ENCODE results near the gene SORCS2.

The SORCS2 gene

DNA sequence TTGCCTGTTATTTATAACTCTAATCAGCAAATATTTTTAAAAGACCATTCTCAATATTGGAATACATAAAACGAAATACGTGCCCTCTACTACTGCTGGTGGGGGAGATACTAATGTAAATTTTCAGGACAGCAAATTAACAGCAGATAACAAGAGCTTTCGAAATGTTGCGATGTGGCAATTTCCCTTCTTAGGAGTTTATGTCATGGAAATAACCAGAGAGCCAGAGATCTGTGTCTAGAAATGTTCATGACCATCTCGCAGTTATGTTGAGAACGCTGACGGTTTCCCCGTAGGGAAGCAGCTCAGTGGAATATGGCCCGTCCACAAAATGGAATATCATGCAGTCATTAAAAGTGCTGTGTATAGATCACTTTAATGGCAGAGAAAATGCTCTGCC lies 480.8 kb downstream of the SORCS2 start:
- no peak overlapping the region for H3K4me3 ChIP-seq (ENCODE audit: low read depth, low read length)
- ChIA-PET POLR2A (no interaction called here), CTCF (no interaction called here)
- no peak for TF ChIP-seq CTCF (IDR thresholded peaks at IDR 0.05; ENCODE audit: insufficient read depth, low read length, missing control alignments)
- DNase-seq (ENCODE audit: low read depth, low spot score) = no peak

GRCh38 chr4:7674706-7675105 lies 482.4 kb downstream of the SORCS2 start:
- DNase-seq (ENCODE audit: low read depth, low spot score) = no peak
- no peak overlapping the region for H3K4me3 ChIP-seq (ENCODE audit: low read depth, low read length)
- ChIA-PET CTCF (interaction anchor here (1.1 kb wide), 1 partner anchor 46 kb away, joined by 3 read pairs; no protein-coding TSS in a partner anchor), POLR2A (no interaction called here)
- TF ChIP-seq CTCF (IDR thresholded peaks at IDR 0.05; ENCODE audit: insufficient read depth, low read length, missing control alignments) = no peak

DNA sequence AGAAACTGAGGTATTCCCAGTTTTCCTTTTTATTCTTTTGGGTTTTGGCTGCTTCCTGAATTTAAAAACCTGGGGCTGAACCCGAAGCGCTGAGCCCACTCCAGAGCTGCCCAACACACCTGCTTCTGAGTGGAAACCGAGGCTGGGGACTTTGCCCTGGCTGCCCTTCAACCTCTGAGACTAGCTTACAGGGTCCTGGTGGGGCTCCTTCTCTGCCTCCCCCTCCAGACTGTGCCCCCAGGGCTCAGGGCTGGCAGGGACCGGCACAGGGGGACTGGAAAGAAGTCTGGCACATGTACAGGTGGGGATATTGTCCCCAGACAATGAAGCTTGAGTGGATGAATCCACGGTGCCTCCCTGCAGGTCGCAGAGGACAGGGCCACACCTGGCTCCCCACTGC lies 482.8 kb downstream of the SORCS2 start:
- CTCF ChIA-PET = no interaction called here
- no peak for TF ChIP-seq CTCF (IDR thresholded peaks at IDR 0.05; ENCODE audit: insufficient read depth, low read length, missing control alignments)

DNA sequence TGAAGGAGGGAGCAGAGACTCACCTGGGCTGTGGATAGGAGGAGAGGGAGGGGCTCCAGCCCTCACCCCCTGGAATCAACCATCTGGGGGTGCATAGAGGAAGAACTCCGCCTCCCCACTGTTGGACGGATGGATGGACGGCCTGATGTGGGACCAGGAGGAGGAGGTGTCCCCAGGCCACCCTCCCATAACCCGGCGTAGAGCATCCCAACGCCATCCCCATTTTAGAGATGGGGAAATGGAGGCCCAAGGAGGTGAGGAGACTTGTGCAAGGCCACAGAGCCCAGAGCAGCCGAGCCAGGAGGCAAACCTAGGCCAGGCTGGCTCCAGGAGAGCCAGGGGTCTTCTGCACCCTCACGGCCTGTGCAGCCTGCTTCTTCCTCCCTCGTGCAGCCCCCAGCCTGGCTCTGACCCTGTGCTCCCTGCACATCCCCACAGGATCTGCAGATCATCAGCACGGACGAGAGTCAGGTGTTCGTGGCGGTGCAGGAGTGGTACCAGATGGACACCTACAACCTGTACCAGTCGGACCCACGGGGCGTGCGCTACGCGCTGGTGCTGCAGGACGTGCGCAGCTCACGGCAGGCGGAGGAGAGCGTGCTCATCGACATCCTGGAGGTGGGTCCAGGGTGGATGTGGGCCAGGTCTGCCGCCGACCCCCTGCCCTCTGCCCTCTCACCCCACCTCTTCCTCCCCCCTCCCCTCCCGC lies 483.4 kb downstream of the SORCS2 start:
- no peak for TF ChIP-seq CTCF (IDR thresholded peaks at IDR 0.05; ENCODE audit: insufficient read depth, low read length, missing control alignments)
- no peak overlapping the region for H3K4me3 ChIP-seq (ENCODE audit: low read depth, low read length)
- CTCF ChIA-PET = no interaction called here
- POLR2A ChIA-PET = no interaction called here
- no peak for DNase-seq (ENCODE audit: low read depth, low spot score)

More for the DNA sequence above, 482.8 kb downstream of the SORCS2 start:
- DNase-seq (ENCODE audit: low read depth, low spot score) = no peak
- no peak overlapping the region for H3K4me3 ChIP-seq (ENCODE audit: low read depth, low read length)
- POLR2A ChIA-PET = no interaction called here

DNA sequence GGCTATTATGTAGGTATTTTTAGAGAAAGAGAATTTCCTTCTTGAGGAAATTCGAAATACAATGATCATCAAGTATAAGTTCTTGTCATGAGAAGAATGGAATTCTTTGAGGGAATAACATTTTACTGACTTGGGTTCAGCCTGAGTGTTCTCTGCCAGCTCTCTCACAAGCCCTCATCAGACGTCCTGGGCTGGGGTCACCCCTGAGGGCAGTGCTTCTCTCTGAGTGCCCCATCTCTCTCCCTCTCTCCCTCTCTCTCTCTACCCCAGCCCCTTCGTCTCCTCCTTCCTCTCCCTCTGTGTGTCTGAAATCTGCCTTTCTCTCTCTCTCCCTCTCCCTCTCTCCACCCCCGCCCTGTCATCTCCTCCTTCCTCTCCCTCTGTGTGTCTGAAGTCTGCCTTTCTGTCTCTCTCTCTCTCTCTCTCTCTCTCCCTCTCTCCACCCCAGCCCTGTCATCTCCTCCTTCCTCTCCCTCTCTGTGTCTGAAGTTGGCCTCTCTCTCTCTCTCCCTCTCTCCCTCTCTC lies 484.1 kb downstream of the SORCS2 start:
- POLR2A ChIA-PET = no interaction called here

DNA sequence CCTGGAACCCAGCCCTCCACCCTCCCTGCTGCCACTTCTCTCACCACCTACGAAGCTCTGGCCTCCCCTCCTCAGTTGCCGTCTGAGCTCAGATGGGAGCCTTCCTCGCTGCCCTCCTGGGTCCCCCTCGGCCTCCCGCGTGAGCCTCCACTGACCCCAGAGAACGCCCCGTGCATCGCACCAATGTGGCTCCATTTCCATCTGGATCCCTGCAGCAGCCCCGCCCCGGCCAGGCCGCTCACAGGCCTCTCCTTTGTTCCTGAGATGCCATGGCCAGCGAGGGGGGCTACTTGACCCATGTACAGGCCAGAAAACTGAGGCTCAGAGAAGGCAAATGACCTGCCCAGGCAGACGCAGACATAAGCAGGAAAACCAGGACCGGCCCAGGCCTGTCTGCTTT lies 484.7 kb downstream of the SORCS2 start:
- ChIA-PET POLR2A (no interaction called here), CTCF (no interaction called here)
- DNase-seq (ENCODE audit: low read depth, low spot score) = no peak
- no peak for TF ChIP-seq CTCF (IDR thresholded peaks at IDR 0.05; ENCODE audit: insufficient read depth, low read length, missing control alignments)
- H3K4me3 ChIP-seq (ENCODE audit: low read depth, low read length) = no peak overlapping the region

More for the DNA sequence above, 484.1 kb downstream of the SORCS2 start:
- DNase-seq (ENCODE audit: low read depth, low spot score) = no peak
- TF ChIP-seq CTCF (IDR thresholded peaks at IDR 0.05; ENCODE audit: insufficient read depth, low read length, missing control alignments) = no peak
- no peak overlapping the region for H3K4me3 ChIP-seq (ENCODE audit: low read depth, low read length)
- CTCF ChIA-PET = no interaction called here
